Immature natural killer cell (primary cell): ENCODE measurements around the gene TOP1. TPM values are rescaled to one million over a fixed set of nuclear protein-coding genes. Genes with fewer than 3 reads are reported as not detected.

Source experiments
- DNase-seq, 3 donors: peaks; one replicate each; pipeline ENCODE4 v3.0.0; 2022; ENCODE audit warnings: mixed read lengths in 1 of 3
- H3K27ac Mint-ChIP-seq, 6 donors: one replicate each; pipeline ENCODE4 v1.8.0; 2020; ENCODE audit warnings: mixed read lengths in 6 of 6, mild to moderate bottlenecking in 5 of 6, inconsistent platforms in 4 of 6, moderate library complexity in 3 of 6
- H3K27me3 Mint-ChIP-seq, 3 donors: one replicate each; pipeline ENCODE4 v1.8.0; 2020 to 2021; ENCODE audit warnings: low read depth in 3 of 3, mild to moderate bottlenecking in 3 of 3, mixed read lengths in 3 of 3, moderate library complexity in 3 of 3, inconsistent platforms in 1 of 3
- H3K36me3 Mint-ChIP-seq, 3 donors: one replicate each; pipeline ENCODE4 v1.8.0; 2020; ENCODE audit warnings: mixed read lengths in 3 of 3, inconsistent platforms in 2 of 3, mild to moderate bottlenecking in 2 of 3
- H3K4me1 Mint-ChIP-seq, 2 donors: one replicate each; pipeline ENCODE4 v1.8.0; 2020; ENCODE audit warnings: inconsistent platforms in 2 of 2, mild to moderate bottlenecking in 2 of 2, mixed read lengths in 2 of 2, moderate library complexity in 1 of 2
- H3K4me3 Mint-ChIP-seq, 5 donors: one replicate each; pipeline ENCODE4 v1.8.0; 2020; ENCODE audit warnings: mild to moderate bottlenecking in 5 of 5, mixed read lengths in 5 of 5, inconsistent platforms in 3 of 5, moderate library complexity in 3 of 5
- H3K9me3 Mint-ChIP-seq, 6 donors: one replicate each; pipeline ENCODE4 v1.8.0; 2020; ENCODE audit warnings: mild to moderate bottlenecking in 6 of 6, mixed read lengths in 6 of 6, inconsistent platforms in 4 of 6, moderate library complexity in 3 of 6
- polyA plus RNA-seq, 3 donors: library from polyadenylated mRNA; unstranded; fragments of 300-500 nt; fragmentation: Illumina TruSeq; gene quantifications; one replicate each; pipeline ENCODE4 v1.2.3, GENCODE V29; 2021

The TOP1 gene
- polyA plus RNA-seq, 3 donors from 2014 or later, result 5.0 to 16.0 (median 5.3) TPM

GRCh38 chr20:41048461-41049301 lies 20.1 kb downstream of the TOP1 start:
- peak overlapping the region; percentile 77 to 90 (median 81) for H3K4me3 Mint-ChIP-seq
- H3K4me1 Mint-ChIP-seq, result peaks cover 88 to 94% of the 10 kb centered on the region in 2 donors
- peak overlapping the region; percentile 88 to 95 (median 94) for H3K27ac Mint-ChIP-seq
- H3K9me3 Mint-ChIP-seq, result no peaks in the 10 kb centered on the region
- DNase-seq, result peak; percentile 41 to 45 (median 42)
- H3K36me3 Mint-ChIP-seq, result no peaks in the 10 kb centered on the region
- H3K27me3 Mint-ChIP-seq, result peaks cover 0 to 2% (median 0%) of the 10 kb centered on the region in 3 donors

GRCh38 chr20:41049451-41049850 lies 20.8 kb downstream of the TOP1 start:
- Mint-ChIP-seq H3K4me3 (peak overlapping the region; percentile 64 to 90 (median 79)), H3K27me3 (peaks cover 0 to 2% (median 1%) of the 10 kb centered on the region in 3 donors), H3K36me3 (no peaks in the 10 kb centered on the region), H3K9me3 (no peaks in the 10 kb centered on the region), H3K4me1 (peaks cover 90 to 98% of the 10 kb centered on the region in 2 donors), H3K27ac (peak overlapping the region; percentile 88 to 95 (median 94))
- DNase-seq, result no peak

GRCh38 chr20:41050361-41051008 lies 21.9 kb downstream of the TOP1 start:
- Mint-ChIP-seq H3K27ac (peak overlapping the region; percentile 31 to 95 (median 90)), H3K9me3 (no peaks in the 10 kb centered on the region), H3K4me1 (peaks cover 92 to 98% of the 10 kb centered on the region in 2 donors), H3K36me3 (no peaks in the 10 kb centered on the region), H3K4me3 (peak overlapping the region in 4 of 5 donors; percentile 31 to 90 (median 78)), H3K27me3 (peaks cover 0 to 2% (median 1%) of the 10 kb centered on the region in 3 donors)
- DNase-seq, result no peak

- Mint-ChIP-seq H3K4me3 (peak overlapping the region; percentile 31 to 76 (median 65)), H3K4me1 (peaks cover 95 to 98% of the 10 kb centered on the region in 2 donors), H3K27ac (peak overlapping the region; percentile 31 to 95 (median 82)), H3K9me3 (no peaks in the 10 kb centered on the region), H3K27me3 (peaks cover 0 to 2% (median 1%) of the 10 kb centered on the region in 3 donors), H3K36me3 (no peaks in the 10 kb centered on the region)
- no peak for DNase-seq
Measured at GRCh38 chr20:41051009-41051825, 22.6 kb downstream of the TOP1 start.

- H3K36me3 Mint-ChIP-seq, result no peaks in the 10 kb centered on the region
- H3K27ac Mint-ChIP-seq, result peak overlapping the region in 3 of 6 donors; percentile 11 to 67 (median 28)
- H3K9me3 Mint-ChIP-seq, result no peaks in the 10 kb centered on the region
- no peak for DNase-seq
- H3K4me1 Mint-ChIP-seq, result peaks cover 83 to 91% of the 10 kb centered on the region in 2 donors
- H3K27me3 Mint-ChIP-seq, result peaks cover 0 to 2% (median 1%) of the 10 kb centered on the region in 3 donors
- H3K4me3 Mint-ChIP-seq, result no peak overlapping the region
Measured at GRCh38 chr20:41052742-41053419, 24.3 kb downstream of the TOP1 start.

- no peak overlapping the region for H3K4me3 Mint-ChIP-seq
- no peak overlapping the region for H3K27ac Mint-ChIP-seq
- H3K36me3 Mint-ChIP-seq, result no peaks in the 10 kb centered on the region
- no peaks in the 10 kb centered on the region for H3K9me3 Mint-ChIP-seq
- H3K27me3 Mint-ChIP-seq, result peaks cover 0 to 1% (median 0%) of the 10 kb centered on the region in 3 donors
- DNase-seq, result no peak
- H3K4me1 Mint-ChIP-seq, result peaks cover 76 to 89% of the 10 kb centered on the region in 2 donors
Measured at GRCh38 chr20:41054070-41054846, 25.6 kb downstream of the TOP1 start.

- H3K4me1 Mint-ChIP-seq, result peaks cover 73 to 88% of the 10 kb centered on the region in 2 donors
- H3K27me3 Mint-ChIP-seq, result peaks cover 0 to 1% (median 0%) of the 10 kb centered on the region in 3 donors
- H3K4me3 Mint-ChIP-seq, result no peak overlapping the region
- H3K27ac Mint-ChIP-seq, result no peak overlapping the region
- no peaks in the 10 kb centered on the region for H3K9me3 Mint-ChIP-seq
- no peak for DNase-seq
- no peaks in the 10 kb centered on the region for H3K36me3 Mint-ChIP-seq
Measured at GRCh38 chr20:41054847-41055230, 26.2 kb downstream of the TOP1 start.

- DNase-seq, result no peak
Measured at GRCh38 chr20:41055679-41056078, 27.1 kb downstream of the TOP1 start.

GRCh38 chr20:41057999-41058673 lies 29.5 kb downstream of the TOP1 start:
- Mint-ChIP-seq H3K27me3 (peaks cover 0 to 2% (median 1%) of the 10 kb centered on the region in 3 donors), H3K36me3 (peaks cover 7 to 13% (median 12%) of the 10 kb centered on the region in 3 donors), H3K4me3 (no peak overlapping the region), H3K27ac (no peak overlapping the region), H3K9me3 (no peaks in the 10 kb centered on the region), H3K4me1 (peaks cover 47 to 74% of the 10 kb centered on the region in 2 donors)
- no peak for DNase-seq

More at GRCh38 chr20:41055679-41056078, 27.1 kb downstream of the TOP1 start:
- Mint-ChIP-seq H3K4me1 (peaks cover 64 to 87% of the 10 kb centered on the region in 2 donors), H3K36me3 (no peaks in the 10 kb centered on the region), H3K9me3 (no peaks in the 10 kb centered on the region), H3K27ac (peak overlapping the region in 2 of 6 donors; percentile 42 to 49), H3K27me3 (peaks cover 0 to 1% (median 0%) of the 10 kb centered on the region in 3 donors), H3K4me3 (no peak overlapping the region)

- peaks cover 0 to 2% (median 1%) of the 10 kb centered on the region in 3 donors for H3K27me3 Mint-ChIP-seq
- H3K36me3 Mint-ChIP-seq, result peaks cover 14 to 17% (median 15%) of the 10 kb centered on the region in 3 donors
- peaks cover 48 to 74% of the 10 kb centered on the region in 2 donors for H3K4me1 Mint-ChIP-seq
- H3K4me3 Mint-ChIP-seq, result no peak overlapping the region
- no peaks in the 10 kb centered on the region for H3K9me3 Mint-ChIP-seq
- no peak for DNase-seq
- H3K27ac Mint-ChIP-seq, result peak overlapping the region in 1 of 6 donors; percentile 25
Measured at GRCh38 chr20:41058674-41059635, 30.3 kb downstream of the TOP1 start.

GRCh38 chr20:41061155-41061554 lies 32.5 kb downstream of the TOP1 start:
- DNase-seq, result no peak
- peak overlapping the region in 1 of 6 donors; percentile 3 for H3K27ac Mint-ChIP-seq
- peaks cover 0 to 2% (median 0%) of the 10 kb centered on the region in 3 donors for H3K27me3 Mint-ChIP-seq
- no peak overlapping the region for H3K4me3 Mint-ChIP-seq
- H3K9me3 Mint-ChIP-seq, result no peaks in the 10 kb centered on the region
- H3K36me3 Mint-ChIP-seq, result peaks cover 14 to 17% (median 15%) of the 10 kb centered on the region in 3 donors
- H3K4me1 Mint-ChIP-seq, result peaks cover 42 to 72% of the 10 kb centered on the region in 2 donors
